HG03066 (cell line): ENCODE results near the gene ASCL4.
"Not testable (repeated sequence)": the region's sequence is repeated elsewhere in the genome, so short reads cannot be mapped to it uniquely, and the experiment has no call there.

Source experiments
- ATAC-seq: cut with Tn5 transposase; IDR thresholded peaks from one replicate; pipeline ENCODE4 v1.9.1; 2021; ENCODE audit warnings: low read depth; ENCODE audit not compliant: unreplicated experiment

The ASCL4 gene, protein sequence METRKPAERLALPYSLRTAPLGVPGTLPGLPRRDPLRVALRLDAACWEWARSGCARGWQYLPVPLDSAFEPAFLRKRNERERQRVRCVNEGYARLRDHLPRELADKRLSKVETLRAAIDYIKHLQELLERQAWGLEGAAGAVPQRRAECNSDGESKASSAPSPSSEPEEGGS

DNA sequence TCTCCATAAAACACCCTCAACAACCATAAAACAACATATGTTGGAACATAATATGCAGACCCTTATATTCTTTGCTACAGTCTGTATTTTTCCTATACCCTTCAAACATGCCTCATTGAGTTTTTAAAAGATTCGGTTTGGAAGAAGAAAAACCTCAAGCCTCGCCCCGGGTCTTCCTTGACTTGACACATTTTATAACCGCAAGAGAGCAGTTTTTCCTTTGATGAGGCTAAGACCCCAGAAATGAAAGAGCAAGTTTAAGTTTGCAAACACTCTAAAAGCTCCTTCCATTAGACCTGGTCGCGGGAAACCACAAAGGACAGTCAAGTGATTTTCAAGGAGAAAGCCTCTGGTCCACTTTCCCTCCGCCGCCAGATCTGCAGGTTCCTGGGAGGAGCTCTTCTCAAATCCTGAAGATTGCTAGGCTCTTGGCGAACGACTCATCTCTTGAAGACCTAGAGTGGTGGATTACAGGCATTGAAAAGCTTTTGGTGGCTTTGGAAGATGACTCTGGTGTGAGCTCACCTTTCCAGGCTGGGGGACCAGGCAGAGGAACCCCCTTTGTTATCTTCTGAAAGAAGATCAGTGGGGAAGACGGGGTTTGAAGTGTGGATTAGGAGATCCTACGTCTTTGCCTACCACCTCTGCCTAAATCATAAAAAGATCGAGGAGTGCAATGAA lies at the start of gene ASCL4:
Gene ASCL4, plus strand, starts transcription at position 356 of the 681 bp plus-strand sequence. CDS start 515 bp downstream, outside the sequence.
- ATAC-seq: no peak

DNA sequence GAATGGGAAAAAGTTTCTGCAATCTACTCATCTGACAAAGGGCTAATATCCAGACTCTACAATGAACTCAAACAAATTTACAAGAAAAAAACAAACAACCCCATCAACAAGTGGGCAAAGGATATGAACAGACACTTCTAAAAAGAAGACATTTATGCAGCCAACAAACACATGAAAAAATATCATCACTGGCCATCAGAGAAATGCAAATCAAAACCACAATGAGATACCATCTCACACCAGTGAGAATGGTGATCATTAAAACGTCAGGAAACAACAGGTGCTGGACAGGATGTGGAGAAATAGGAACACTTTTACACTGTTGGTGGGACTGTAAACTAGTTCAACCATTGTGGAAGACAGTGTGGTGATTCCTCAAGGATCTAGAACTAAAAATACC lies 47.2 kb upstream of the ASCL4 start:
- ATAC-seq: not testable (repeated sequence)

GRCh38 chr12:107727742-107728141 lies 46.8 kb upstream of the ASCL4 start:
- not testable (repeated sequence) for ATAC-seq

DNA sequence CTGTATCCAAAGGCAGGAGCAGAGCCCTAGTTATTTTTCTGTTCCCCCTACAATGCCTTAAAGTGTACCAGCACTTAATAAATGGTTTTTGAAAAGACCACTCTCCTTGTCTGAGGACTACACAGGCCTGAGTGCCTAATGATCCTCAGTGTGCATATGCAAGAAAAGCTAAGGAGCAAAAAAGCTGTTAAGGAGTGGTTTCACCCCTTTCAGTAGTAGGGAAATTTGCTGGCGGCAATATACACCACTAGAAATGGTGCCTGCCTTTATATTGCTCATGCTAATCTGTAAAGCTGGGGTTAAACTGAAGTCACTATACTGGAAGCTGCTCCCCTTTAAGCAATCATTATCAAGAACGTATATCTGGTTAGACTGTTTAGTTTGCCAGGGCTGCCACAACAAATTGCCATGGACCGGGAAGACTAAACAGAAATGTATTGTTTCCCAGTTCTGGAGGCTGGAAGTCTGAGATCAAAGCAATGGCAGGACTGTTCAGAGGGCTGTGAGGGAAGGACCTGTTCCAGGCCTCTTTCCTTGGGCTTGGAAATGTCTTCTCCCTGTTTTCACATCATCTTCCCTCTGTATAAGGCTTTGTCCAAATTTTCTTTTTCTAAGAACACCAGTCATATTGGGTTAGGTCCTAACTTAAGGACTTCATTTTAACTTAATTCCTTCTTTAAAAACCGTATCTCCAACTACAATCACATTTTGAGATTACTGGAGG lies 43.7 kb upstream of the ASCL4 start:
- ATAC-seq: no peak

GRCh38 chr12:107731366-107731765 lies 43.1 kb upstream of the ASCL4 start:
- no peak for ATAC-seq

GRCh38 chr12:107732365-107732764 lies 42.1 kb upstream of the ASCL4 start:
- no peak for ATAC-seq

- no peak for ATAC-seq
Observed at GRCh38 chr12:107734139-107734538, 40.4 kb upstream of the ASCL4 start.

DNA sequence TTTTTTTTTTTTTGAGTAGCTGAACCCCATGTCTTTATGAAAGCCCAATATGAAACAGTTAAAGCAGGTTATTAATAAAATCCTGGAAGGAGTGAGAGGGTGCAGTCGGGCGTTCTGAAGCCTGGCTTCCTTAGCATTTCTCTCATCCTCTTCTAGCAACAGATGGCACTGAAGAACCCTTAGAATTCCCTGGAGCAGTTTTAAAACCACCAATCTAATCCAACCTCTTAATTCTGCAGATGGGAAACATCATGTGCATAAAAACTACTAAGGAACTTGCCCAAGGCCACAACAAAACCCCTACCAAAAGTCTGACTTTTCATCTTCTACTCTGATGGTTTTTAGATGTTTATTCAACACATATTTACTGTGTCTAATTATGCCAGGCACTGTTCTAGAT lies 38.7 kb upstream of the ASCL4 start:
- no peak for ATAC-seq

DNA sequence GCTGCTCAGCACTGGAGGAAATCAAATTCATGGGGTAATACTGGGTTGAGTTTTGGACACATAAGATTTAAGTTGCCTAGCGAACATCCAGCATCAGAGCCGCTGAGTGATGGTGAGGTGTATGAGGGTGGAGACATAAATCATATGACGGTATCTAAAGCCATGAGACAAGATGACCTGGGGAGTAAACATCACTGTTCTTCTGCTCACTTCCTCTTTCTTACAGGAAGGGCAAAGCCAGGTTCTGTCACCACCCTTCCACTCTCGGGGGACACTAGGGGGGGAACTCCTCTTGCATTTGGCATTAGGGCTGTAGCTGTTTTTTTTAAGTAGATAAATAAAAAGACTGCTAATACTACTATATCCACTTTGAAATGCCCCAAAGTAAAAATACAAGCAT lies 37.6 kb upstream of the ASCL4 start:
- ATAC-seq: peak; percentile 93

GRCh38 chr12:107748472-107748871 lies 26.0 kb upstream of the ASCL4 start:
- no peak for ATAC-seq

GRCh38 chr12:107749083-107749482 lies 25.4 kb upstream of the ASCL4 start:
- ATAC-seq: no peak

GRCh38 chr12:107759410-107759809 lies 15.1 kb upstream of the ASCL4 start:
- ATAC-seq: no peak

- ATAC-seq: peak; percentile 25
Observed at GRCh38 chr12:107760207-107760808, 14.2 kb upstream of the ASCL4 start.

DNA sequence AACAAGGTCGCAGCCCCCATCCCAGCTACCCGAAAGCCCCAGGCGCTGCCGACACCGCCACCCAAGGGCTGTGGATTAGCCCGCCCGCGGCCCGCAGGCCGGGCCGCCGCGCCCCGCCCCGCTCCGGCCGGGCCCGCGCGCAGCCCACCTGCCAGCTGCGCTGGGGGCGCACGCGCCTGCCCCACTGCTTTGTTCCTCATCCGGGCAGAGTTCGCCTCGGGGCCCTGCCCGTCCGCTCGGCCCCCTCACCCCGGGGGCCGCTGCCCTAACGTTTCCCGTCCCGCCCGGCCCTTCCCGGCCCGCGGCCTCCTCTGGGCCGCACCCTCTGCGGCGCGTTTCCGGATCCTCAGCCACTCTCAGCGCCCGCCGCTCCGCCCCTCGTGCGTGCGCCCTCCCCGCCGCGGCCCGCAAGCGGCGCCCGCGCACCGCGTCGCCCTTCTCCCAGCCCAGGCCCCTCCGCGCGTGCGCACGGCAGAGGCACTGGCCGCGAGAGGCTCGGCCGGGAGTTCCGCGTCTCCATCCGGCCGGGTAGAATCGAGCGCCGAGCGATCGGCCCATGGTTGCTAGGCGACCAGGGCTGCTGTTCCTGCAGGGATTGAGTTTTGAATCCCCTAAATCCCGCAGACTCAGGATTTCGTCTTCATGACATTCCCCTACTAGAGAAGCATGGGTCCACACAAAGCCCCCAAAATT lies 13.5 kb upstream of the ASCL4 start, which contains the start of gene PRDM4:
Gene PRDM4, minus strand, starts transcription at position 329 of the 693 bp plus-strand sequence. CDS start 622 bp downstream, outside the sequence.
- peak; percentile 92 for ATAC-seq

- no peak for ATAC-seq
Observed at GRCh38 chr12:107761502-107761904, 13.0 kb upstream of the ASCL4 start.

GRCh38 chr12:107762874-107763273 lies 11.6 kb upstream of the ASCL4 start:
- ATAC-seq: no peak

GRCh38 chr12:107764626-107765025 lies 9.9 kb upstream of the ASCL4 start:
- ATAC-seq: no peak

DNA sequence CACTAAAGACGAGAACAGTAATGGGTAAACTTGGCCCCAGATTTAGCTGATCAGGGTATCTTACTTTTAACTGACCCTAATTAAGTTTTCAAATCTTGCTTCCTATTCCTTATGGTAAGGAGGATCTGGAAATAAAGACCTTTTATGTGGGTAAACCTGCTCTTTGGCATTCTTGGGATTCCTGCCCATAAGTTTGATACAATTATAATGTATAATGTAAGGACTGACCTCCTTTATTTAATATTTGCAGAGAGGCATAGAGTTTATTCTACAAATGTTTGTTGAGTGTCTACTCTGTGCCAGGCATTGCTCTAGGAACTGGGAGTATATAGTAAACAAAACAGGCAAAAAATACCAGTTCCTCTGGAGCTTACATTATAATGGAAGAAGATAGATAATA lies 9.2 kb upstream of the ASCL4 start:
- ATAC-seq: no peak

DNA sequence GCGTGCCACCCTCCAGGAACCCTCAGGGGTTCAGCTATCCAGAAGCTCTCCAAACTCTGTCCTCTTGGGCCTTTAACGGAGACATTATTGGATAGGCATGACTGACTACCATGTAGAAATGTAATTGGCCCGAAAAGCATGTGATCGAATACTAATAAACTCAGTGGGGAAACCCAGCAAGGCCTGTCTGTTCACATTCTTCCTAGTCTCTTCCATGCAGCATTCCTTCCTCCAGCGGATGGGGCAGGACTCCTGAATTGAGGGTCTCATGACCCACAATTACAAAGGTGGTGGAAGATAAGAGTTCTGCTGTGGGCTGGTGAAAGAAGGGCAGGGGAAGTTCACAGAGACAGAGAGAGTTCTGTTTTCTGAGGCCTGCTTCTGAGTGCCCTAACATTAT lies 7.0 kb upstream of the ASCL4 start:
- ATAC-seq: no peak

DNA sequence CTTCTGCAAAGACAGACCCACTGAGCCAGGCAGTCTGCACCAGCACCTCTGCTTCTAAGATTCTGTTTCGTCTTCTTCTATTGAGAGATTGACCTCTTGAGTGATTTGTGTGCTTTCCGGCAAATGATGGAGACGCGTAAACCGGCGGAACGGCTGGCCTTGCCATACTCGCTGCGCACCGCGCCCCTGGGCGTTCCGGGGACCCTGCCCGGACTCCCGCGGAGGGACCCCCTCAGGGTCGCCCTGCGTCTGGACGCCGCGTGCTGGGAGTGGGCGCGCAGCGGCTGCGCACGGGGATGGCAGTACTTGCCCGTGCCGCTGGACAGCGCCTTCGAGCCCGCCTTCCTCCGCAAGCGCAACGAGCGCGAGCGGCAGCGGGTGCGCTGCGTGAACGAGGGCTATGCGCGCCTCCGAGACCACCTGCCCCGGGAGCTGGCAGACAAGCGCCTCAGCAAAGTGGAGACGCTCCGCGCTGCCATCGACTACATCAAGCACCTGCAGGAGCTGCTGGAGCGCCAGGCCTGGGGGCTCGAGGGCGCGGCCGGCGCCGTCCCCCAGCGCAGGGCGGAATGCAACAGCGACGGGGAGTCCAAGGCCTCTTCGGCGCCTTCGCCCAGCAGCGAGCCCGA lies 703 bp downstream of the ASCL4 start:
- no peak for ATAC-seq
